H1 (cell line): ENCODE data around the gene CHD8. TPM values are rescaled to one million over a fixed set of nuclear protein-coding genes. Genes with fewer than 3 reads are reported as not detected.
A peak's percentile ranks its signal among the peaks of the same experiment; 100 is the strongest.

Experiments used
- ASH2L ChIP-seq: fragments of 200-600, 300-600 bp; sonication (generic); IDR thresholded peaks from one replicate; pipeline ENCODE4 v1.7.1; 2017; ENCODE audit warnings: low read length
- CBX5 ChIP-seq: fragments of 300-800, 300-1000 bp; sonication (generic); IDR thresholded peaks from 2 replicates; pipeline ENCODE4 v1.7.1; 2016; ENCODE audit warnings: antibody characterized with exemption, low read length, low read depth
- CHD7 ChIP-seq: fragments of 300-600 bp; sonication (generic); IDR thresholded peaks from 2 replicates; pipeline ENCODE4 v1.7.1; 2012; ENCODE audit warnings: low read length, moderate library complexity, mild to moderate bottlenecking, inconsistent platforms; ENCODE audit not compliant: insufficient replicate concordance
- E2F6 ChIP-seq: IDR thresholded peaks from 2 replicates; pipeline ENCODE4 v1.6.1; 2012; ENCODE audit warnings: inconsistent platforms
- EZH2 ChIP-seq: fragments of 200-600 bp; sonication (generic); IDR thresholded peaks from 2 replicates; pipeline ENCODE4 v1.7.1; 2012; ENCODE audit warnings: low read depth, mild to moderate bottlenecking, moderate library complexity, low read length, inconsistent platforms; ENCODE audit not compliant: severe bottlenecking
- RAD21 ChIP-seq, 2 experiments: IDR thresholded peaks in 1 of 2; conservative IDR thresholded peaks in 1 of 2; 2 replicates each; pipeline ENCODE4 v1.6.1; 2011; ENCODE audit warnings: low read depth in 2 of 2, low read length in 2 of 2, improper control_type of control experiment in 1 of 2, inconsistent platforms in 1 of 2, mild to moderate bottlenecking in 1 of 2, moderate library complexity in 1 of 2
- SAP30 ChIP-seq: fragments of 300-600 bp; sonication (generic); IDR thresholded peaks from 2 replicates; pipeline ENCODE4 v1.7.1; 2012; ENCODE audit warnings: low read length, moderate library complexity, mild to moderate bottlenecking, inconsistent platforms; ENCODE audit not compliant: insufficient read depth, insufficient replicate concordance
- SRF ChIP-seq: IDR thresholded peaks from 2 replicates; pipeline ENCODE4 v1.6.1; 2011; ENCODE audit warnings: mild to moderate bottlenecking, low read depth, low read length, moderate library complexity
- TEAD4 ChIP-seq: IDR thresholded peaks from 2 replicates; pipeline ENCODE4 v1.6.1; 2012; ENCODE audit warnings: low read depth, low read length, inconsistent platforms, mixed read lengths
- polyA plus RNA-seq, 7 experiments: library from polyadenylated mRNA; depleted of rRNA in 3 of 7; stranded (reverse) in 5 of 7; unstranded in 2 of 7; fragments of >200 nt in 5 of 7; fragments of 200-250 nt in 2 of 7; gene quantifications; 1 replicate in 5 of 7; 2 replicates in 1 of 7; 4 replicates in 1 of 7; pipeline versions ENCODE4 v1.2.1 to v1.2.3, GENCODE V29; 2011 to 2013; ENCODE audit warnings: missing spikeins in 2 of 7, mixed read lengths in 2 of 7
- total RNA-seq: library from RNA; stranded (reverse); fragmentation: NEBNext Ultra II Directional; extraction: Animal tissue kit (Norgen Biotek cat#: 25700); gene quantifications from 2 replicates; pipeline ENCODE4 v1.2.1, GENCODE V29; 2021

Gene CHD8
- total and polyA plus RNA-seq, 2 of the 8 experiments (the other 6 are each of a cell fraction or from before 2014, with no cell fraction given): 88.3 to 140 TPM

GRCh38 chr14:21455912-21456667 lies at the start of gene CHD8 (continued):
- TF ChIP-seq CHD7 (no peak), RAD21 (IDR thresholded peaks at IDR 0.05 in 1 of 2, conservative IDR thresholded peaks at IDR 0.05 in 1 of 2; ENCODE audit: low read depth in 2 of 2, low read length in 2 of 2) (peak; percentile 44 to 52), ASH2L (peak; percentile 71), CBX5 (no peak), EZH2 (no peak), SRF (no peak), E2F6 (no peak), SAP30 (no peak), TEAD4 (no peak)
